ENCODE data around the gene PROKR1.

GRCh38 chr2:68620772-68621171, 22.6 kb upstream of the PROKR1 start:
- TF ChIP-seq CTCF (conservative IDR thresholded peaks at IDR 0.05; ENCODE audit: low read length) (no peak), EZH2phosphoT487 (IDR thresholded peaks at IDR 0.05; ENCODE audit: borderline replicate concordance) (no peak)

Data from Loucy (cell line).